Rectal smooth muscle tissue (tissue), 1 donor: ENCODE results near the gene SLC35D2.
A peak's percentile ranks its signal among the peaks of the same experiment; 100 is the strongest.

Experiments used
- H3K27ac ChIP-seq: one replicate; pipeline ENCODE4 v1.7.0; 2013; ENCODE audit warnings: low read depth, low read length, inconsistent platforms
- H3K27me3 ChIP-seq: one replicate; pipeline ENCODE4 v1.7.0; 2013; ENCODE audit warnings: low read length; ENCODE audit not compliant: control insufficient read depth, insufficient read depth
- H3K36me3 ChIP-seq: one replicate; pipeline ENCODE4 v1.7.0; 2013; ENCODE audit warnings: low read length; ENCODE audit not compliant: control insufficient read depth, insufficient read depth
- H3K4me1 ChIP-seq: one replicate; pipeline ENCODE4 v1.7.0; 2013; ENCODE audit warnings: low read length; ENCODE audit not compliant: control insufficient read depth, insufficient read depth
- H3K4me3 ChIP-seq: one replicate; pipeline ENCODE4 v1.7.0; 2013; ENCODE audit warnings: low read length
- H3K9ac ChIP-seq: one replicate; pipeline ENCODE4 v1.7.0; 2013; ENCODE audit warnings: low read length

The SLC35D2 gene

DNA sequence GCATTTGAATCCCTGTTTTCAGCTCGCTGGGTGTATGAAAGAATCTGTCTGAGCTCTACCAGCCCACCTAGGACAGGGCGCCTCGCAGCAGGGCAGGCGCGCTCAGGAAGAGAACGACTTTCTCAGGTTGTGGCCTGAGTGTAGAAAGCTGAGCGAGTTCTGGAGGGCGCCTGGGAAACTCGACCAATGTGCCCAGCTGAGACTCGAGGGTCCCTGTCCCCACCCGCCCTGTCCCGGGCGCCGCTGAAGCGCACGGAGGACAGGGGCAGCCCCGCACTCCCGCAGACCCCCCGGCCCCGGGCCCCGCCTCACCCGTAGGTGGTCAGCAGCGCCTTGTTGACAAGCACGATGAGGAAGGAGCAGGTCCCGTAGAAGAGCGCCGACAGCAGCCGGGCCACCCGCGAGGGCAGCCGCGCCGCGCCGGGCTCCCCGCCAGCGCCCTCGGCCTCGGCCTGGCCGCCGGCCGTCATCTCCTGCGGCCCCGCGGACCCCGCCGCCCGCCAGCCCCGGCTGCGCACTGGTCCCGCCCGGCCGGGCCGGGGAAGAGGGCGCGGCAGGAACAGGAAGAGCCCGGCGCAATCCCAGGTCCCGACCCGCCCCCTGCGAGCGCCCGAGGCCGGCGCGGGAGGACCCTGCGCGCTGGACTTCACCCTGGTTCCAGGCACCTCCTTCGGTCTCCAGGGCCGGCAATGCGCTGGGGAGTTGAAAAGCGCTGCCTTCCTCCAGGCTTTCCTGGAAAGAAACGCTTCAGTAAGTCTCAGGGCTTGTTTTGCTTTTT is at the start of gene SLC35D2:
SLC35D2 (minus strand) TSS at position 547 of the 778 bp plus-strand sequence; CDS start at position 470, 77 bp downstream.
- peak within 1 kb of the TSS; percentile 69 for H3K27ac ChIP-seq
- H3K27me3 ChIP-seq: no peaks in the 10 kb centered on the region
- H3K9ac ChIP-seq: peak within 1 kb of the TSS; percentile 74
- peak within 1 kb of the TSS; percentile 75 for H3K4me3 ChIP-seq
- H3K4me1 ChIP-seq: no peaks in the 10 kb centered on the region
- H3K36me3 ChIP-seq: no peaks in the 10 kb centered on the region

DNA sequence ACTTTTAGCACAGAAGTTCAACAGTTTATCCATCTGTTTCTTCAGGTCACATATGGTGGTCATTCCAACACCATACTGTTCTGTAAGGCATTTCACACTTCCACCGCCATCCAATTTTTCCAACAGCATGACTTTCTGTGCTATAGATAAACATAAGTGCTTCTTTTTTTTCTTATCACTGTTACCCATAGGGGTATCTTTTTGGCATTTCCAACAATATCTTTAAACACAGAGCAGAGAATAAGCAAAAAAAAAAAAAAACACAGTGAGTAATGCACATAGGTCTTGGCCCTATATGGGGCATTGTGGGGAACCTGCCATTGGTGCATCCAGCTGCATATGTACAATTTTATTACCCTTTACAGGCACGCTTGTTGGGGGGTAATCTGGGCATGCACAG is 46.9 kb upstream of the SLC35D2 start:
- H3K9ac ChIP-seq: no peak overlapping the region
- H3K4me3 ChIP-seq: no peak overlapping the region
- no peaks in the 10 kb centered on the region for H3K36me3 ChIP-seq
- no peaks in the 10 kb centered on the region for H3K4me1 ChIP-seq
- H3K27ac ChIP-seq: no peak overlapping the region
- H3K27me3 ChIP-seq: no peaks in the 10 kb centered on the region

DNA sequence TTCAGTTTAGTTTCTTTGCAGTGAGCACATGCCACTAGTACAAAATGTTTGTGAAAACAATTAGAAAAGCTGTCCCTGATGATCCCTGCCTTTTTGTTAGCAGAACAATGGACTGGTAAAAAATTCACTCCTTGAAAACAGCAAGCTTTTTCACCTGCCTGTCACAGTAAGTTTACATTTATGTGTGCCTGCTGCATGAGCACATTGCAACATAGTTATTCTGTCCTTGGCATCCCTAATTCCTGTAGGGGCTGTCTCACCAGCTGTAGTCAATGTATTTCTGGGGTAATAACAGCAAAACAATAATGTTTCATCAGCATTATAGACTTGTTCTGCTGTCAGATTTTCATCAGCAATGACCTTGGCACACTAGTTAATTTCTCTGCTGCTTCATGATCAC is 46.2 kb upstream of the SLC35D2 start:
- H3K9ac ChIP-seq: no peak overlapping the region
- no peak overlapping the region for H3K4me3 ChIP-seq
- no peaks in the 10 kb centered on the region for H3K36me3 ChIP-seq
- H3K4me1 ChIP-seq: no peaks in the 10 kb centered on the region
- H3K27me3 ChIP-seq: no peaks in the 10 kb centered on the region
- H3K27ac ChIP-seq: no peak overlapping the region

DNA sequence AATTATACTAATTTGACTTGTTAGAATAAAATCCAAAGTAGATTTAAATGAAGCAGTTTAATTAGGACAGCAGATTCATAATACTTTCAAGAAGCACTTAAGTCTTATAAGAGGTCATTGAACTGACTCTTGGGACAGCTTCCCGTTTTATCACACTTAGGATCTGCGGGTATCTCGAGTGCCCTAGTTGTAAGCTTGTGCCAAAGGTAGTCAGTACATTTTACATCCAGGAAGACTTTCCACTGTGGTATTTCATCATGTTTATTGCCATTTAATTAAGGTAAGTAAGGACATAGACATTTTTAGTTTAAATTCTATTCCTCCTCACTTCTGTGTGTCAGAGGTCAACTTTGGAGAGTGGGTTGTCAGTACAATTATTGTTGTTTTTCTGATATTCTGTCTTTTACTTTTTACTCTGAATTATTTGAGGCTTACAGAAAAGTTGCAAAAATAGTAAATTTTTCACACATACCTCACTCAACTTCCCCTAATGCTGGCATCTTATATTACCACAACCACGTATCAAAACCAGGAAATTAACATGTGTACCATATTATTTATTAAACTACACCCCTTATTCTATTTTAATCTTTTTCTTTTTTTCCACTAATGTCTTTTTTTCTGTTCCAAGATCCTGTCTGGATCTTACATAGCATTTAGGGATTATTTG is 42.1 kb upstream of the SLC35D2 start:
- no peaks in the 10 kb centered on the region for H3K27me3 ChIP-seq
- peaks cover 4% of the 10 kb centered on the region for H3K4me1 ChIP-seq
- H3K36me3 ChIP-seq: no peaks in the 10 kb centered on the region
- H3K9ac ChIP-seq: no peak overlapping the region
- H3K4me3 ChIP-seq: no peak overlapping the region
- no peak overlapping the region for H3K27ac ChIP-seq

DNA sequence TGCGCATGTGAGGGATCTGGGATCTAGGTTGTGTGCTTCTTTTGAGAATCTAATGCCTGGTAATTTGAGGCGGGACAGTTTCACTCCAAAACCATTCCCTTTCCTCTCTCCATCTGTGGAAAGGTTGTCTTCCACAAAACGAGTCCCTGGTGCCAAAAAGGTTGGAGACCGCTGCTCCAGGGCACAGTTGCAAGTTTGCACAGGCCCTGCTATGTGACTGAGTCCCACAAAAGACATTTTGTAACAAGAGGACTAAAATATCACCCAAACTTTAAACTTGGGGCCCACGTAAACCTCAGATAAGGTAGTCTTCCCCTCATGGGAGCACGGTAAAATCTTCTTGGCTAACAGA is 40.5 kb upstream of the SLC35D2 start:
- Histone ChIP-seq H3K36me3 (no peaks in the 10 kb centered on the region), H3K4me1 (peaks cover 8% of the 10 kb centered on the region), H3K27me3 (no peaks in the 10 kb centered on the region), H3K4me3 (no peak overlapping the region), H3K9ac (no peak overlapping the region), H3K27ac (no peak overlapping the region)

DNA sequence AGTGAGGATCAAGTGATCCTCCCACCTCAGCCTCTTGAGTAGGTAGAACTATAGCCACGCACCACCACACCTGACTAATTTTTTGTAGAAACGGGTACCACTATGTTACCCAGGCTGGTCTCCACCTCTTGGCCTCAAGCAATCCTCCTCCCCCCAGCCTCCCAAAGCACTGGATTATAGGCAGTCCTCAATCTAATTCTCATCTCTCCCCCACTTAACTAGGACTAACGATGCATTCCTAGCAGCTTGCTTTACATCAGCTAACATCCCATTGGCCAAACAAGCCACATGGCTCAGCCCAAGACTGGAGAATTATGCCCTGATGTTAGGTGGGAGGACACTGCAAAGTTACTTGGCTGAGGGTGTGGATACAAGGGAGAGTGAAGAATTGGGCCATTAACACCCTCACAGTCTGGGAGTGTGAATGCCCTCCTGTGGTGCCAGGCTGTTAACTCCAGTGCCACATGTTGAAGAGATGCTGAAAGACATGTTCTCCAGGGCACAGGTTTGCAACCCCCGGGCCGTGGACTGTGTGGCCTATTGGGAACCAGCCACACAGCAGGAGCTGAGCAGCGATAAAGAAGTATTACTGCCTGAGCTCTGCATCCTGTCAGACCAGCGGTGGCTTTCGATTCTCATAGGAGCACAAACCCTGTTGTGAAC is 39.9 kb upstream of the SLC35D2 start:
- Histone ChIP-seq H3K36me3 (no peaks in the 10 kb centered on the region), H3K4me3 (no peak overlapping the region), H3K9ac (no peak overlapping the region), H3K4me1 (peaks cover 8% of the 10 kb centered on the region), H3K27me3 (no peaks in the 10 kb centered on the region), H3K27ac (no peak overlapping the region)

DNA sequence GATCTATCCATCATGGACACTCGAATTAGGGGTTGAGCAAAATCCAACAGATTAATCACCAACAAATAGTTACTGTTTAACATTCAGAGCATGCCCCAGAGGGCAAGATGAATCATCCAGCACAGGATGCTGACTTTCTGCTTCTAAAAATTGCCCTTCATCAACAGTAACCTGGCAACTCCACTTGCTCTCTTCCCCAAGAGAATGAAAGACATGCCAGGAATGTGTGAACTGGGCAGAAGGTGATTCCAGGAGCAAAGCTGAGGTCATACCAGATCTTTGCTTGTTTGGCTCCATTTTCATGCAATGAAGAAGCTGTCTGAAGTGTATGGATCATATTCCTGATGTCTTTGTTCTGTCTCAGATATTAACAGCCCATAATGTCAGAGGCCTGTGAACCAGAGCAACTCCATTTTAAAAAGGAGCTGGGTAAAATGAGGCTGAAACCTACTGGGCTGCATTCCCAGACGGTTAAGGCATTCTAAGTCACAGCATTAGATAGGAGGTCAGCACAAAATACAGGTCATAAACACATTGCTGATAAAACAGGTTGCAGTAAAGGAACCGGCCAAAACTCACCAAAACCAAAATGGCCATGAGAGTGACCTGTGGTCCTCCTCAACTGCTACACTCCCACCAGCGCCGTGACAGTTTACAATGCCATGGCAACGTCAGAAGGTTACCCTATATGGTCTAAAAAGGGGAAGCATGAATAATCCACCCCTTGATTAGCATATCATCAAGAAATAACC is 37.1 kb upstream of the SLC35D2 start:
- Histone ChIP-seq H3K4me1 (peaks cover 12% of the 10 kb centered on the region), H3K4me3 (no peak overlapping the region), H3K9ac (no peak overlapping the region), H3K36me3 (no peaks in the 10 kb centered on the region), H3K27me3 (no peaks in the 10 kb centered on the region), H3K27ac (peak overlapping the region; percentile 72)

DNA sequence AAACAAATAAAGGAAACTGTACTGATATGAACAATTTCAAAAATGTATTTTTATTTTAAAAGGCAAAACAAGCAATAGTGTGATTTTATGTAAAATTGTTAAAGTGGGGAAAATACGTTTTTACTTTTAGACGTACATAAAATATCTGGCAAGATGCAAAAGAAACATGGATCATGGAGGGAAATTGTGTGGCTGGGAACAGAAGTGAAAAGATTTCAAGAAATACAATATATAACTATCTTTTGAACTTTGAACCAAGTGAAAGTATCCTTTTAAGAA is 36.1 kb upstream of the SLC35D2 start:
- no peaks in the 10 kb centered on the region for H3K36me3 ChIP-seq
- H3K4me3 ChIP-seq: peak overlapping the region; percentile 89
- H3K27me3 ChIP-seq: no peaks in the 10 kb centered on the region
- H3K9ac ChIP-seq: no peak overlapping the region
- H3K4me1 ChIP-seq: peaks cover 12% of the 10 kb centered on the region
- H3K27ac ChIP-seq: peak overlapping the region; percentile 94

DNA sequence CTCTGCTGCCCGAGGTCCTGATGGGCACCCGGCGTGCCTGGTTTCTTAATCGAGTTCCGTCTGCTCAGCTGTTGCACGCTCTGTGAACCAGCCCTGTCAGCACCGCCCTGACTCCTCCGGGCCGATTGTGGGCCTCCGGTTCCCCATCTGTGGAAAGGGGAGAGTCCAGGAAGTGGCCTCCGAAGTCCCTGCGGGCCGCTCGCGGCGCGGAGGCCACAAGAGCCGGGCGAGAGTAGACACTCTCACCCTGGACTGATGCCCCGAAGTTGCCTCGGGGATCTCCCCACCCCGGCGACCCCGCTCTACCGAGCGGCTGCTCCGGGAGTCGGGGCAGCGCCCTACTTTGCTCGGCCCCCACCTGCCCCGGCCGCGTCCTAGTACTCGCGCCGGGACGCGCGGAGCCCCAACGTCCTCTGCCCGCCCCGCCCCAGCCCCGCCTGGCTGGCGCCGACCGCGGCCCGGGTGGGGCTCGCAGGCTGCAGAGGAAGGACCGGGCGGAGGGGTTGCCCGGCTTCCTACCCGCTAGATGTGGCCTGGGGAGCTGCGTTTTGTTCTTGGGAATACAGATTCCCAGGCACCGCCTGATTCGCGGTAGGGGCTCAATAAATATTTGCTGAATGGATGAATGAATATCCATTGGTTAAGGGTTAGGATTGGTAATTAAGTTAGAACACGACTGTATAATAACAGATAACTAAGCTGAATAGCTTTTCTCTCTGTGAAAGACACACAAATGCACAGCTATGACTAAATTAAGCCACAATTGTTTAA is 35.6 kb upstream of the SLC35D2 start:
- Histone ChIP-seq H3K4me3 (peak overlapping the region; percentile 89), H3K27me3 (no peaks in the 10 kb centered on the region), H3K27ac (peak overlapping the region; percentile 94), H3K9ac (peak overlapping the region; percentile 76), H3K4me1 (peaks cover 12% of the 10 kb centered on the region), H3K36me3 (no peaks in the 10 kb centered on the region)

DNA sequence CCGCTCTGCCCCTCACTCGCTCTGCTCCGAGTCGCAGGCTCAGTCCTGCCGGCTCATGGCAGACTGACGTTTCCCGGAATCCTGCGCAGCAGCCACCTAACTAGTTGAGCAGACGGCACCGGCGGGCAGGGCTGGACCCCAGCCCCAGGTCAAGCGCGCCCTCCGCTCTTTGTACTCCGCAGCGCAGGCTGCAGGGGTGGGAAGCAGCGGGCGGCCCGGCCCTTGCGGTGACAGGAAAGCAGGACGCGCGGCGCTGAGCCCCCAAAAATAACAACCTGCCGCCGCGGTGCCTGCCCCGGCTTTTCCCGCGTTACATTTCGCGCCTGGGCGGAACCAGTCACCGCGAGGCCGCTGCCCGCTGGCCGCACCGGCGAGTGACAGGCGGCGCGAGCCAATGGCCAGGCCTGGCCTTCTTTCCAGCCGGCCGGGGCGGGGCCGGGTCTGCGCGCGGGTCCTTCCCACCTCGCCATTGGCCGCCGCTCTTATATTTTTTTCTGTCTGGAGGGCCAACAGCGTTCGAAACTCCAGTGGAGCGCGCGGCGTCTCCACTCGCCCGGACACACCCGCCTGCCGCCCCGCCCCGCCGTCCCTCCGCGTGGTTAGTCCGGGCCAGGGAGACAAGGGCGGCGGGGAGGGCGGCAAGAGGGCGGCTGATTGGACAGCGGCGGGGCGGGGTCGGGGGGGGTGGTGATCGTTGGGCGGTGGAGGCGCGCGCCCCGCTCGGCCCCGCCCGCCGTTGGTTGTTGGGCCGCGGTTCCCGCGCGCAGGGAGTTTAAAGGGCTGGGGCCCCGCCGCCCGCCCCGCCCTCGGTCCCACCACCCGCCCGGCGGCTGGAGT is 34.8 kb upstream of the SLC35D2 start, which contains the start of gene ZNF367:
ZNF367 (minus strand) TSS at position 288 of the 837 bp plus-strand sequence. CDS start 338 bp downstream, outside the sequence.
- Histone ChIP-seq H3K4me1 (peaks cover 12% of the 10 kb centered on the region), H3K36me3 (no peaks in the 10 kb centered on the region), H3K4me3 (peak within 1 kb of the TSS; percentile 89), H3K9ac (peak within 1 kb of the TSS; percentile 76), H3K27me3 (no peaks in the 10 kb centered on the region), H3K27ac (peak within 1 kb of the TSS; percentile 94)

DNA sequence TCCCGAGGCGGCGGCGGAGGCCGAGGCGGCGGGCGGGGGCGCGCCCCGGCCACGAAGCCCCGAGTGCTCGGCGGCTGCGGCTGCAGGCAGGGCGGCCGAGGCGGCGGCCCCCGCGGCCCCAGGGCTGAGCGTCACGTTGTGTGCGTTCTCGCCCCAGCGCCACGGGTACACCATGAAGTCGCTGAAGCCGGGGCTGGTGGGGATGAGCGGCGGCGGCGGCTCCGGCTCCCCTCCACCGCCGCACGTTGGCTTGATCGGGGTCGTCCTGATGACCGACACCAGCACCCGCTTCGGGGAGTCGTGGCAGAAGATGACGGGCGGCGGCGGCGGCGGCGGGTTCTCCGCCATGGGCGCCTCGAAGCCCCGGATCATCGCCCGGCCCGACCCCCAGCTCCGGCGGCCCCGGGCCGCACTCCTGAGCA is 34.2 kb upstream of the SLC35D2 start:
- H3K27ac ChIP-seq: peak overlapping the region; percentile 64
- peaks cover 12% of the 10 kb centered on the region for H3K4me1 ChIP-seq
- no peaks in the 10 kb centered on the region for H3K36me3 ChIP-seq
- H3K4me3 ChIP-seq: peak overlapping the region; percentile 77
- no peak overlapping the region for H3K9ac ChIP-seq
- no peaks in the 10 kb centered on the region for H3K27me3 ChIP-seq
